Activated T-cell treated with anti-CD3 and anti-CD28 coated beads for 24 hours (primary cell): Measurements from ENCODE around the gene MFSD12.

Experiments used
- DNase-seq: peaks from one replicate; pipeline ENCODE4 v3.0.0-alpha.2; 2020; ENCODE audit warnings: low read depth

Gene MFSD12

GRCh38 chr19:3555653-3556422, 1.5 kb downstream of the MFSD12 start:
- no peak for DNase-seq

DNA sequence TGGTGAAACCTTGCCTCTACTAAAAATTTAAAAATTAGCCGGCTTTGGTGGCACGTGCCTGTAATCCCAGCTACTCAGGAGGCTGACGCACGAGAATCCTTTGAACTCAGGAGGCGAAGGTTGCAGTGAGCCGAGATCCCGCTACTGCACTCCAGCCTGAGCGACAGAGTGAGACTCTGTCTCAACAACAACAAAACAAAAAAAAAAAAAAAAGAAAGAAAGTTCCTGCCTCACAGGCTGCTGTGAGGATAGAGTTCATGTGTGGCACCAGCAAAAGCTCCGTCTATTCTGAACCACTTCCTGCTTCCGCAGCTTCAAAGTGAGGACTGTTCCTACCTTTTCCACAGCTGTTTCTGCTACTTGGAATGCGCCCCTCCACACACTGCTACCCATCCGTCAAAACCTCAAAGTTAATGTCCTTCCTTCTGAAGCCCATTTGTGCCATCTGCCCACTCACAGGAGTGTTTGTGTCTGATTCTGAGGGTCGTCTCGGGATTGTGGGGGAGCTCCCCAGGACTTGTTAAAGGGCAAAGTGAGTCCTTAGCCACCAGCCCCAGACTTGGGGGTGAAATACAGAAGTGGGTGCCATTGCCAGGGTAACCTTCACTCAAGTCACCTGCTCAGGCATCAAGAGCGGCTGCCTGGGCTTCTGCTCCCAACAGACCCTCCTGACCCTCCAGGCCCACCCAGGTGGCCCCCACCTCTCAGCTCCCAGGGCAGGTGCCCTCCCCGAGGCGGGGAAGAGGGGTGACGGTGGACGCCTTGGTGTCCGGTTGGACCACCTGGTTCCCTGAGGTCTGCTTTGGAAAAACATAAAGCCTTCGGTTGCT, 2.9 kb downstream of the MFSD12 start:
- no peak for DNase-seq

DNA sequence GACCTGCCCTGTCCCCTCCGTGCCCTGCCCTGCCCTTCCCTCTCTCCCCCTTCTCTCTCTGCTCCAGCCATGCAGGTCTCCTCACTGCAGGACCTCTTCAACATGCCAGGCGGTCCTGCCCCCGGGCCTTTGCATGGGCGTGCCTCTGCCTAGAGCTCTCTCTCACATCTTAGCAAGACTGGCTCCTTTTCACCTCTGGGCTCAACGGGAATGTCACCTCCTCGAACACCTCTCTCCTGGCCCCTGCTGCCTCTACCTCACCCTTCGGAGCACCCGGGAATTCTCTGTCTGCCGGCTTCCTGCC, 5.6 kb downstream of the MFSD12 start:
- DNase-seq = no peak

- no peak for DNase-seq
These were observed 6.2 kb downstream of the MFSD12 start for GRCh38 chr19:3550947-3551791.

DNA sequence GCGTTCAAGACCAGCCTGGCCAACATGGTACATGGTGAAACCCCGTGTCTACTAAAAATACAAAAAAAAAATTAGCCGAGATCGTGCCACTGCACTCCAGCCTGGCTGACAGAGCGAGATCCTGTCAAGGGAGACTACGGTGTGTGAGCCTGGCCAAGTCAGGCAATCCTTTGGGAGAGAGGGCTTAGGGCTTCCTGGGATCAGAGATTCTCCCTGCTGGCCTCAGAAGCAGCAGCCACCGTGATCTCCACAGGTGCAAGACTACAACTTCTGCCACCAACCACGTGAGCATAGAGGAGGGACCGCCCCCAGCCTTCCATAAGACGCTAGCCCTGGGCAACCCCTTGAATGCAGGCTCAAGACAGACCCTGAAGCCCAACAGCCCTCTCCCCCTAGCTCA, 7.6 kb downstream of the MFSD12 start:
- no peak for DNase-seq

- no peak for DNase-seq
These were observed 8.8 kb downstream of the MFSD12 start for GRCh38 chr19:3548606-3549005.

DNA sequence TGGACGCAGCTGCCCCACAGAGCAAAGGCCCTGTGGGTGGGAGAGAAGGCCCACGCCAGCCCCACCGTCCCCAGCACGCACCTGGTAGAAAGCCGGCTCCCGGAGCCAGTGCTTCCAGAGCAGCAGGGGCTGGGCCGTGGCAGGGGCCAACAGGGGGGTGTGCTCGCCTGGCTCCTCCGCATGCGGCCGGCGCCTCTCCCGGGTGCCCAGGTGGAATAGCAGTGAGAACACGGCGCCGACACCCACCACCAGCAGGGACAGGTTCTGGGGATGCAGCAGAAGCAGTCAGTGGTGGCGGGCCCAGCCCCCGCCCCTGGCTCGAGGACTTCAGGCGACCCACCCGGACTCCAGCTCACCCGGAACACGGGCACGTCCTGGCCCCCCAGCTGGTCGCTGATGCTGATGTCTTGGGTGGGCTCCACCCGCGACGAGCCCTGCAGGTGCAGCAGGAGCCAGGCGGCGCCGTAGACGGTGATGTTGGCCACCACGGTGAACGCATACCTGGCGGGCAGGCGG, 9.6 kb downstream of the MFSD12 start:
- no peak for DNase-seq

DNA sequence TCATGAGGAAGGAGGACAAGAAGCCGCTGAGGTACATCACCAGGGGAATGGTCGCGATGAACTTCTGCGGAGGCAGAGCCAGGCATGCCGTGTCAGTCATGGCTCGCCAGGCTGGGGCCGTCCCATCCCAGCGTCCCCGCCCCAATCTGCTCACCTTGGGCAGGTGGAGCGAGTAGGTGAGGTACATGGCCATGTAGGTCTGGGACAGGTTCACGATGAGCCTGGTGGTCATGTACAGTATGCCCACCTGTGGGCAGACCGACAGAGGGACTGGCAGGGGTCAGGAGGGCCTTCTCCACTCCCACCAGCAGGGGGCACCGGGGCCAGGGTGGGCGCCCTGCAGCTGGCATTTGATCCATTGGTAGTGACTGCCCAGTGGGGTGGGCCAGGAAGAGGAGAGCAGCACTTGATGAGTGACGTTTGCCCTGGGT, 10.1 kb downstream of the MFSD12 start:
- DNase-seq = no peak

- DNase-seq = no peak
These were observed 11.3 kb downstream of the MFSD12 start for GRCh38 chr19:3546119-3546518.

- DNase-seq = no peak
These were observed 11.7 kb downstream of the MFSD12 start for GRCh38 chr19:3545669-3546034.

- peak; percentile 73 for DNase-seq
These were observed 12.4 kb downstream of the MFSD12 start for GRCh38 chr19:3544742-3545668.

DNA sequence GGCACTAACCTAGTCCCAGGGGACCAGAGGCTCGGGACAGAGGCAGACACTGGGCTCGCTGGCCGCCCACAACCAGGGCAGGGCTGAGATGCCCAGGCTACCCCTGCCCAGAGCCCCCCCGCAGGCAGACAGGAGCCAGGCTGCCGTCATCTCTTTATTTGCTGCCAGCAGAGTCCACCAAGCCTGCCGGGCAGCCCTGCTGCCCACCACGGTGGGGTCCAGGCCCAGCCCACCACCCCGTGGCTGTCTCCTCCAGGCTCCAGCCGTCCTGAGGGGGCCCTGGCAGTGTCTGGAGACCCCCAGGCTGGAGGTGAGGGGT, 13.4 kb downstream of the MFSD12 start:
- no peak for DNase-seq

- no peak for DNase-seq
These were observed 14.0 kb downstream of the MFSD12 start for GRCh38 chr19:3543150-3544057.

GRCh38 chr19:3539756-3540118, 17.6 kb downstream of the MFSD12 start:
- no peak for DNase-seq

- DNase-seq = no peak
These were observed 18.2 kb downstream of the MFSD12 start, which contains the start of gene TEKTIP1 for GRCh38 chr19:3538965-3539755. Gene TEKTIP1 (plus strand): TSS chr19:3539174. CDS start chr19:3539178, 4 bp downstream.

GRCh38 chr19:3538258-3538929, 19.0 kb downstream of the MFSD12 start:
- no peak for DNase-seq

- no peak for DNase-seq
These were observed 19.7 kb downstream of the MFSD12 start for GRCh38 chr19:3537438-3538240.

DNA sequence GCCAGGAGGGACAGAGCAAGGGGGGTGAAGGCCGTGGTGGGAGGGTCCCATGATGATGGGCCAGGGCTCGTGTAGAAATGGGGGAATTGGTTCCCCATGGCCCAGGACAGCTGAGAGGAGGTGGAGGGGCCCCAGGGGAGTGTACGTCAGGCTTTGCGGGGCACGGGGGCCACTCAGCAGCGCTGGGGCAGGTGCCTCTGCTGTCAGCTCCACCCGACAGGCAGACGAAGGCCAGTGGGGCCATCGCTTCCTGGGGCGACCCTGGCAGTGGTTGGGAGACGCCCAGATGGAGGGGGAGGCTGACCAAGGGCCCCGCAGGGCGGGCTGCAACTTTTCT, 20.3 kb downstream of the MFSD12 start:
- DNase-seq = no peak
